HG03196 (cell line): ENCODE data around the gene DPPA2.

Source experiments
- ATAC-seq: cut with Tn5 transposase; IDR thresholded peaks from one replicate; pipeline ENCODE4 v1.9.1; 2021; ENCODE audit not compliant: unreplicated experiment

DPPA2 gene

GRCh38 chr3:109325657-109326056, 9.3 kb upstream of the DPPA2 start:
- no peak for ATAC-seq

GRCh38 chr3:109325109-109325508, 8.8 kb upstream of the DPPA2 start:
- ATAC-seq, result no peak

- no peak for ATAC-seq
These were observed 3.3 kb downstream of the DPPA2 start for GRCh38 chr3:109313061-109313460.

- ATAC-seq, result no peak
These were observed 18.8 kb downstream of the DPPA2 start for GRCh38 chr3:109297496-109297895.

- no peak for ATAC-seq
These were observed 32.2 kb downstream of the DPPA2 start for GRCh38 chr3:109284071-109284470.

- ATAC-seq, result no peak
These were observed 37.8 kb downstream of the DPPA2 start for GRCh38 chr3:109278546-109278945.

GRCh38 chr3:109278141-109278540, 38.2 kb downstream of the DPPA2 start:
- no peak for ATAC-seq

GRCh38 chr3:109275702-109276293, 40.5 kb downstream of the DPPA2 start:
- no peak for ATAC-seq

- ATAC-seq, result no peak
These were observed 45.5 kb downstream of the DPPA2 start for GRCh38 chr3:109270779-109271178.

- no peak for ATAC-seq
These were observed 46.6 kb downstream of the DPPA2 start for GRCh38 chr3:109269577-109270275.

- no peak for ATAC-seq
These were observed 48.1 kb downstream of the DPPA2 start for GRCh38 chr3:109268181-109268580.

- ATAC-seq, result no peak
These were observed 51.0 kb downstream of the DPPA2 start for GRCh38 chr3:109265295-109265694.

GRCh38 chr3:109257269-109257668, 59.0 kb downstream of the DPPA2 start:
- ATAC-seq, result no peak

GRCh38 chr3:109254770-109255169, 61.5 kb downstream of the DPPA2 start:
- no peak for ATAC-seq

- no peak for ATAC-seq
These were observed 63.7 kb downstream of the DPPA2 start for GRCh38 chr3:109252641-109253040.
